ENCODE results near the gene SPACA7. TPM values are rescaled to one million over a fixed set of nuclear protein-coding genes. Genes with fewer than 3 reads are reported as not detected.

Gene SPACA7
- polyA plus RNA-seq, 1 donor from 2014 or later = not detected

- H3K4me2 ChIP-seq (ENCODE audit: low read length) = no peak overlapping the region
- no peaks in the 10 kb centered on the region for H3K9me2 ChIP-seq (ENCODE audit: insufficient read depth, low read length)
- peaks cover 5% of the 10 kb centered on the region for H3K9me3 ChIP-seq (ENCODE audit: low read length)
- H3K4me3 ChIP-seq (ENCODE audit: low read length) = no peak overlapping the region
- H3K27me3 ChIP-seq (ENCODE audit: insufficient read depth, low read depth, low read length) = no peaks in the 10 kb centered on the region
- H4K20me1 ChIP-seq (ENCODE audit: insufficient read depth) = no peaks in the 10 kb centered on the region
- TF ChIP-seq CTCF (IDR thresholded peaks at IDR 0.05; ENCODE audit: poor library complexity, severe bottlenecking) (no peak), SMC3 (conservative IDR thresholded peaks at IDR 0.05; ENCODE audit: poor library complexity) (no peak), EP300 (conservative IDR thresholded peaks at IDR 0.05; ENCODE audit: poor library complexity, severe bottlenecking) (no peak), EZH2 (IDR thresholded peaks at IDR 0.05; ENCODE audit: borderline replicate concordance, insufficient read depth, low read length, poor library complexity, severe bottlenecking) (no peak), POLR2AphosphoS5 (IDR thresholded peaks at IDR 0.05) (no peak), TAF1 (IDR thresholded peaks at IDR 0.05; ENCODE audit: low read depth) (no peak), MXI1 (conservative IDR thresholded peaks at IDR 0.05; ENCODE audit: poor library complexity, severe bottlenecking) (no peak), RAD21 (conservative IDR thresholded peaks at IDR 0.05) (no peak)
- TF ChIP-seq, protein P1, sequence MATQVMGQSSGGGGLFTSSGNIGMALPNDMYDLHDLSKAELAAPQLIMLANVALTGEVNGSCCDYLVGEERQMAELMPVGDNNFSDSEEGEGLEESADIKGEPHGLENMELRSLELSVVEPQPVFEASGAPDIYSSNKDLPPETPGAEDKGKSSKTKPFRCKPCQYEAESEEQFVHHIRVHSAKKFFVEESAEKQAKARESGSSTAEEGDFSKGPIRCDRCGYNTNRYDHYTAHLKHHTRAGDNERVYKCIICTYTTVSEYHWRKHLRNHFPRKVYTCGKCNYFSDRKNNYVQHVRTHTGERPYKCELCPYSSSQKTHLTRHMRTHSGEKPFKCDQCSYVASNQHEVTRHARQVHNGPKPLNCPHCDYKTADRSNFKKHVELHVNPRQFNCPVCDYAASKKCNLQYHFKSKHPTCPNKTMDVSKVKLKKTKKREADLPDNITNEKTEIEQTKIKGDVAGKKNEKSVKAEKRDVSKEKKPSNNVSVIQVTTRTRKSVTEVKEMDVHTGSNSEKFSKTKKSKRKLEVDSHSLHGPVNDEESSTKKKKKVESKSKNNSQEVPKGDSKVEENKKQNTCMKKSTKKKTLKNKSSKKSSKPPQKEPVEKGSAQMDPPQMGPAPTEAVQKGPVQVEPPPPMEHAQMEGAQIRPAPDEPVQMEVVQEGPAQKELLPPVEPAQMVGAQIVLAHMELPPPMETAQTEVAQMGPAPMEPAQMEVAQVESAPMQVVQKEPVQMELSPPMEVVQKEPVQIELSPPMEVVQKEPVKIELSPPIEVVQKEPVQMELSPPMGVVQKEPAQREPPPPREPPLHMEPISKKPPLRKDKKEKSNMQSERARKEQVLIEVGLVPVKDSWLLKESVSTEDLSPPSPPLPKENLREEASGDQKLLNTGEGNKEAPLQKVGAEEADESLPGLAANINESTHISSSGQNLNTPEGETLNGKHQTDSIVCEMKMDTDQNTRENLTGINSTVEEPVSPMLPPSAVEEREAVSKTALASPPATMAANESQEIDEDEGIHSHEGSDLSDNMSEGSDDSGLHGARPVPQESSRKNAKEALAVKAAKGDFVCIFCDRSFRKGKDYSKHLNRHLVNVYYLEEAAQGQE (IDR thresholded peaks at IDR 0.05; ENCODE audit: borderline replicate concordance) = no peak
- no peaks in the 10 kb centered on the region for H3K79me2 ChIP-seq (replicated peaks; ENCODE audit: insufficient read depth, low read length)
- no peaks in the 10 kb centered on the region for H3K36me3 ChIP-seq (ENCODE audit: insufficient read depth, low read length)
- H2AFZ ChIP-seq (ENCODE audit: low read depth, low read length) = no peak overlapping the region
- H3K27ac ChIP-seq (ENCODE audit: low read length) = no peak overlapping the region
- no peak overlapping the region for H3K9ac ChIP-seq (ENCODE audit: low read length)
- no peaks in the 10 kb centered on the region for H3F3A ChIP-seq (ENCODE audit: insufficient read depth, low read length, poor library complexity, severe bottlenecking)
These were observed 61.9 kb downstream of the SPACA7 start for GRCh38 chr13:112438094-112438493.

DNA sequence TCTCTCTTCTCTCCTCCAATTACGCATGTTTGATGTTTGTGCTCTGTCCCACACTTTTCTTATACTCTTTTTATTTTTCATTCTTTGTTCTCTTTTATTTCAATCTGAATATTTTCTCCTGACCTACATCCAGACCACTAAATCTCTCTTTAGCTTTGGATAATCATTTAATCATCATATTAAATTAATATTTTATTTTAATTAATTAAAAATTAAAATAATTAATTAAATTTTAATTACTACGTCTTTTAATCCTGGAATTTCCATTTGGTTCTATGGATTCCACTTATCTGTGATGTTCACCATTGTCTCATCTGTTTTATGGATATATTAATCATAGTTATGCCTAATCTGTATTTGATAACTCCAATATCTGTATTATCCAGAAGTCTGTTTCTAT, 62.4 kb downstream of the SPACA7 start:
- no peak for TF ChIP-seq EZH2 (IDR thresholded peaks at IDR 0.05; ENCODE audit: borderline replicate concordance, insufficient read depth, low read length, poor library complexity, severe bottlenecking)
- no peak for TF ChIP-seq EP300 (conservative IDR thresholded peaks at IDR 0.05; ENCODE audit: poor library complexity, severe bottlenecking)
- TF ChIP-seq SMC3 (conservative IDR thresholded peaks at IDR 0.05; ENCODE audit: poor library complexity) = no peak
- no peak for TF ChIP-seq MXI1 (conservative IDR thresholded peaks at IDR 0.05; ENCODE audit: poor library complexity, severe bottlenecking)
- TF ChIP-seq RAD21 (conservative IDR thresholded peaks at IDR 0.05) = no peak
- no peak for TF ChIP-seq CTCF (IDR thresholded peaks at IDR 0.05; ENCODE audit: poor library complexity, severe bottlenecking)
- TF ChIP-seq POLR2AphosphoS5 (IDR thresholded peaks at IDR 0.05) = no peak
- TF ChIP-seq TAF1 (IDR thresholded peaks at IDR 0.05; ENCODE audit: low read depth) = no peak
- TF ChIP-seq, protein P1 (IDR thresholded peaks at IDR 0.05; ENCODE audit: borderline replicate concordance) = no peak
- Histone ChIP-seq H3K79me2 (replicated peaks; ENCODE audit: insufficient read depth, low read length) (no peaks in the 10 kb centered on the region), H3K9me3 (ENCODE audit: low read length) (peaks cover 5% of the 10 kb centered on the region), H3K27ac (ENCODE audit: low read length) (no peak overlapping the region), H3K9ac (ENCODE audit: low read length) (no peak overlapping the region), H3F3A (ENCODE audit: insufficient read depth, low read length, poor library complexity, severe bottlenecking) (no peaks in the 10 kb centered on the region), H2AFZ (ENCODE audit: low read depth, low read length) (no peak overlapping the region), H3K27me3 (ENCODE audit: insufficient read depth, low read depth, low read length) (no peaks in the 10 kb centered on the region), H3K4me2 (ENCODE audit: low read length) (no peak overlapping the region), H3K4me3 (ENCODE audit: low read length) (no peak overlapping the region), H3K9me2 (ENCODE audit: insufficient read depth, low read length) (no peaks in the 10 kb centered on the region), H3K36me3 (ENCODE audit: insufficient read depth, low read length) (no peaks in the 10 kb centered on the region), H4K20me1 (ENCODE audit: insufficient read depth) (no peaks in the 10 kb centered on the region)
